Thoracic aorta (tissue), 2 donors: ENCODE results near the gene DHX32. TPM values are rescaled to one million over a fixed set of nuclear protein-coding genes. Genes with fewer than 3 reads are reported as not detected.
A peak's percentile ranks its signal among the peaks of the same experiment; 100 is the strongest.
"Not testable (repeated sequence)": the region's sequence is repeated elsewhere in the genome, so short reads cannot be mapped to it uniquely, and the experiment has no call there.

Experiments
- ATAC-seq: fragments of 150-250 bp; one replicate; pipeline ENCODE4 v1.8.0; 2017; ENCODE audit warnings: low read depth; ENCODE audit not compliant: insufficient number of reproducible peaks, low FRiP score
- DNase-seq: peaks from one replicate; pipeline ENCODE4 v3.0.0-alpha.2; 2020; ENCODE audit warnings: low spot score
- H3K27ac ChIP-seq, 2 donors: fragments of 200-600 bp; sonication (generic); 1 replicate in 1 of 2; 2 replicates in 1 of 2; pipeline ENCODE4 v1.5.1; 2016; ENCODE audit warnings: mild to moderate bottlenecking in 2 of 2, moderate library complexity in 2 of 2
- H3K27me3 ChIP-seq: fragments of 200-600 bp; sonication (generic); replicated peaks from 2 replicates; pipeline ENCODE4 v1.6.0; 2016; ENCODE audit warnings: mild to moderate bottlenecking; ENCODE audit not compliant: insufficient read depth
- H3K36me3 ChIP-seq: fragments of 200-600 bp; sonication (generic); one replicate; pipeline ENCODE4 v1.5.1; 2016
- H3K4me1 ChIP-seq, 2 donors: fragments of 200-600 bp; sonication (generic); 1 replicate in 1 of 2; 2 replicates in 1 of 2; pipeline versions ENCODE4 v1.5.1 to v1.6.0; 2016; ENCODE audit warnings: low read depth in 2 of 2, mild to moderate bottlenecking in 1 of 2; ENCODE audit not compliant: control insufficient read depth in 1 of 2
- H3K4me3 ChIP-seq: fragments of 200-600 bp; sonication (generic); 2 replicates; pipeline ENCODE4 v1.5.1; 2016; ENCODE audit warnings: mild to moderate bottlenecking
- H3K9me3 ChIP-seq: fragments of 200-600 bp; sonication (generic); 2 replicates; pipeline ENCODE4 v1.5.1; 2016
- total RNA-seq, 2 donors: library from RNA; depleted of rRNA; stranded (reverse); fragments of >200 nt; gene quantifications; one replicate each; pipeline versions ENCODE4 v1.1.0 to v1.2.3, GENCODE V29; 2016
- TF ChIP-seq, protein P1 (sequence below): fragments of 200-600 bp; sonication (generic); IDR thresholded peaks from one replicate; pipeline ENCODE4 v1.5.1; 2019; ENCODE audit warnings: antibody characterized with exemption

The DHX32 gene, protein sequence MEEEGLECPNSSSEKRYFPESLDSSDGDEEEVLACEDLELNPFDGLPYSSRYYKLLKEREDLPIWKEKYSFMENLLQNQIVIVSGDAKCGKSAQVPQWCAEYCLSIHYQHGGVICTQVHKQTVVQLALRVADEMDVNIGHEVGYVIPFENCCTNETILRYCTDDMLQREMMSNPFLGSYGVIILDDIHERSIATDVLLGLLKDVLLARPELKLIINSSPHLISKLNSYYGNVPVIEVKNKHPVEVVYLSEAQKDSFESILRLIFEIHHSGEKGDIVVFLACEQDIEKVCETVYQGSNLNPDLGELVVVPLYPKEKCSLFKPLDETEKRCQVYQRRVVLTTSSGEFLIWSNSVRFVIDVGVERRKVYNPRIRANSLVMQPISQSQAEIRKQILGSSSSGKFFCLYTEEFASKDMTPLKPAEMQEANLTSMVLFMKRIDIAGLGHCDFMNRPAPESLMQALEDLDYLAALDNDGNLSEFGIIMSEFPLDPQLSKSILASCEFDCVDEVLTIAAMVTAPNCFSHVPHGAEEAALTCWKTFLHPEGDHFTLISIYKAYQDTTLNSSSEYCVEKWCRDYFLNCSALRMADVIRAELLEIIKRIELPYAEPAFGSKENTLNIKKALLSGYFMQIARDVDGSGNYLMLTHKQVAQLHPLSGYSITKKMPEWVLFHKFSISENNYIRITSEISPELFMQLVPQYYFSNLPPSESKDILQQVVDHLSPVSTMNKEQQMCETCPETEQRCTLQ
- 10 to 100 TPM; 11.1 to 14.0 TPM for total RNA-seq

DNA sequence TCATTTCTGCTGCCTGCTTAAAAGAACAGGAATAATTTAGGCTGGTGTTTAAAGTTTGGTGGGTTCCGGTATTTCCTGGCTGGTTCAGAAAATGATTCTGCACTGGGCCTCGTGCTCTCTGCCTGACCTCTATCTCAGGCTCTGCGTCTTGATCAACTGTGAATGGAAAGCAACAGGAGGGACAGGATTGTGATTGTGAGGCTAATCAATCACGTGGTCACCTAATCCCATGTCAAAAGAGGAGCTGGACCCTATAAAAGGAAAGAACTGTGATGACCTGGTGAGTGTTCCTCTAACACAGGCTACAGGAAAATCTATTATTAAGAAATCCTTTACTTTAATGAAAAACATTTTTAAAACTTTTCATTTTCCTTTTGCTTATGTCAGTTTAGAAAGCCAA is at the start of gene DHX32:
Gene DHX32 (minus strand): TSS at position 101 of the 400 bp plus-strand sequence. CDS start 468 bp downstream, outside the sequence.
- H3K27ac ChIP-seq = no peak within 1 kb of the TSS
- TF ChIP-seq, protein P1, sequence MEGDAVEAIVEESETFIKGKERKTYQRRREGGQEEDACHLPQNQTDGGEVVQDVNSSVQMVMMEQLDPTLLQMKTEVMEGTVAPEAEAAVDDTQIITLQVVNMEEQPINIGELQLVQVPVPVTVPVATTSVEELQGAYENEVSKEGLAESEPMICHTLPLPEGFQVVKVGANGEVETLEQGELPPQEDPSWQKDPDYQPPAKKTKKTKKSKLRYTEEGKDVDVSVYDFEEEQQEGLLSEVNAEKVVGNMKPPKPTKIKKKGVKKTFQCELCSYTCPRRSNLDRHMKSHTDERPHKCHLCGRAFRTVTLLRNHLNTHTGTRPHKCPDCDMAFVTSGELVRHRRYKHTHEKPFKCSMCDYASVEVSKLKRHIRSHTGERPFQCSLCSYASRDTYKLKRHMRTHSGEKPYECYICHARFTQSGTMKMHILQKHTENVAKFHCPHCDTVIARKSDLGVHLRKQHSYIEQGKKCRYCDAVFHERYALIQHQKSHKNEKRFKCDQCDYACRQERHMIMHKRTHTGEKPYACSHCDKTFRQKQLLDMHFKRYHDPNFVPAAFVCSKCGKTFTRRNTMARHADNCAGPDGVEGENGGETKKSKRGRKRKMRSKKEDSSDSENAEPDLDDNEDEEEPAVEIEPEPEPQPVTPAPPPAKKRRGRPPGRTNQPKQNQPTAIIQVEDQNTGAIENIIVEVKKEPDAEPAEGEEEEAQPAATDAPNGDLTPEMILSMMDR = no peak
- ATAC-seq (no peak), DNase-seq (no peak)
- peaks cover 3% of the 10 kb centered on the region for H3K36me3 ChIP-seq
- H3K9me3 ChIP-seq = peaks cover 4% of the 10 kb centered on the region
- H3K27me3 ChIP-seq = no peaks in the 10 kb centered on the region
- H3K4me1 ChIP-seq = no peaks in the 10 kb centered on the region
- H3K4me3 ChIP-seq = no peak within 1 kb of the TSS

DNA sequence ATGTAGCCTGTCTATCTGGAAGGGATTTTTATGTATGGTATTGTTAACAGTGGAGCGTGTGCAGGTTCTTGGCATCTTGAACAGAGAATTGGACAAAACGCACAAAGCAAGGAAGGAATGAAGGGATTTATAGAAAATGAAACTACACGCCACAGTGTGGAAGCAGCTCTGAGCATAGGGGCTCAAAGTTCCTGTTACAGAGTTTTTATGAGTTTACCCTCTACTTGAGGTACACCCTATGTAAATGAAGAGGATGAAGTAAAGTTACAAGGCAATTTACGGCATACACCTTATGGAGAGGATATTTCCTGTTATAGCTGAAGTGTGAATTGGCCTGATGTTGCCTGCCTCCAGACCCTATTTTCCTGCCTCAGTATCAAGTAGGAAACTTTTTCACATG is 48.5 kb upstream of the DHX32 start:
- no peak for ATAC-seq
- no peak for DNase-seq
- TF ChIP-seq, protein P1 = no peak
- H3K27me3 ChIP-seq = no peaks in the 10 kb centered on the region
- no peak overlapping the region for H3K27ac ChIP-seq
- H3K4me3 ChIP-seq = no peak overlapping the region
- H3K9me3 ChIP-seq = no peaks in the 10 kb centered on the region
- H3K4me1 ChIP-seq = no peaks in the 10 kb centered on the region
- H3K36me3 ChIP-seq = no peaks in the 10 kb centered on the region

DNA sequence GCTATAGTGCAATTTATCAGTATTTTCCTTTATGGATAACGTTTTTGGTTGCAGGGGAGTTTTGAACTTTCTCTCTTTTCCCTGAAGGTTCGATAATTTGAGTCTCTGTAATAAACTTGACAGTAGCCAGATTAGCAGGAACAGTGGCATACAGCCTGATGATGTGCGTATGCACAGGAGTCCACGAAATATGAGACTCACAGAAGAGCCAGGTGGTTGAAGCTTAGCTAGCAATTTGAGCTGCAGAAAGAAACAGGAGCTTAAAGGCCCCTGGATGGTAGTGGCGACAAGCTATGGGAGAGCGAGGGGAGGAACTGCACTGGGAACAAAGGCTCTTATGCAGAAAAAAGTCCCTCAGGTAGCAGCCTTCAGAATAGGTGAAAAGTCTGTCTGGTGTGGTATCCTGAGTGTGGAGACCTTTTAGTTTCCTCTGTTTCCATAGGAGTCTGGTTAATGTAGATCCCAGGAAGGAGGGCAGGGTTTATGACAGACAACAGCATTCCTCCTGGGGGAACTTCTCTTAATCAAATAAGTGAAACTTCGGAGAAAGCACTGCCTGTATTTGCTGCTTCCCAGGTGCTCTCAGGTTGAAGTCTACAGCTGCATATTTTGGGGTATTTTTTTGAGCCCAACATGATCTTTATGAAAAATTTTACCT is 48.0 kb upstream of the DHX32 start:
- DNase-seq = no peak
- H3K36me3 ChIP-seq = no peaks in the 10 kb centered on the region
- TF ChIP-seq, protein P1 = no peak
- no peaks in the 10 kb centered on the region for H3K4me1 ChIP-seq
- no peaks in the 10 kb centered on the region for H3K27me3 ChIP-seq
- H3K27ac ChIP-seq = no peak overlapping the region
- ATAC-seq = no peak
- H3K9me3 ChIP-seq = no peaks in the 10 kb centered on the region
- no peak overlapping the region for H3K4me3 ChIP-seq

DNA sequence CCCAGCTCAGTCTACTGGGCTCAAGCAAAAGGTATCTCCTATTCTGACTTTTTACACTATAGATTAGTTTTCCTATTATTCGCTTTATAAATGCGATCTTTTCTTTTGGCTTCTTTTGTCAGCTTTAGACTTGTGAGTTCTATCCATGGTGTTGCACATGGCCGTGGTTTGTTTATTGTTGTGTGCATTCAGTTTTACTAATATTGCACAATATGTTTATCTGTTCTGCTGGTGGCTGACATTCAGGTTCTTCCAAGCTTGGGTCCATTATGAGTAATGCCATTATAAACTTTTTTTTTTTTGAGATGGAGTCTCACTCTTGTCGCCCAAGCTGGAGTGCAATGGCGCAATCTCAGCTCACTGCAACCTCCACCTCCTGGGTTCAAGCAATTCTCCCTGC is 46.2 kb upstream of the DHX32 start:
- not testable (repeated sequence) for H3K27ac ChIP-seq, ATAC-seq, H3K4me1 ChIP-seq, H3K36me3 ChIP-seq, H3K9me3 ChIP-seq, H3K4me3 ChIP-seq, H3K27me3 ChIP-seq, DNase-seq

DNA sequence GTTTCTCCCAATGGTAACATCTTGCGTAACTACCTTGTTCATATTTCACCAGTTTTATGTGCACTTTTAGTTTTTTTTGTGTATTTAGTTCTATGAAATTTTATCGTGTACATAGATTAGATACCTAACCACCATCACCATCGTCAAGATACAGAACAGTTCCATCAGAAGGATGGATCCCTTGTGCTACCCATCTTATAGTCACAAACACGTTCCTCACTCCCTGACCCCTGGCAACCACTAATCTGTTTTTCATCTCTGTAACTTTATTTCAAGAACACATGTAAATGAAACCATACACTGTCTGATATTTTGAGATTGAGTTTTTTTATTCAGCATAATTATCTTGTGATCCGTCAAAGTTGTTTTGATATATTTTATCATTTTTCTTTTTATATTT is 45.2 kb upstream of the DHX32 start:
- Histone ChIP-seq H3K27me3 (no peaks in the 10 kb centered on the region), H3K9me3 (no peaks in the 10 kb centered on the region), H3K4me1 (no peaks in the 10 kb centered on the region), H3K4me3 (no peak overlapping the region), H3K36me3 (no peaks in the 10 kb centered on the region), H3K27ac (no peak overlapping the region)
- ATAC-seq (peak; percentile 36), DNase-seq (no peak)
- TF ChIP-seq, protein P1 = no peak
